Measurements from ENCODE around the gene SRSF11. TPM values are rescaled to one million over a fixed set of nuclear protein-coding genes. Genes with fewer than 3 reads are reported as not detected.

Gene SRSF11
- total RNA-seq, 4 donors from 2014 or later, result 42.4 to 135 (median 52.2) TPM

- Histone ChIP-seq H3K36me3 (peaks cover 0 to 14% of the 10 kb centered on the region in 2 donors), H3K4me3 (no peak overlapping the region), H3K27ac (no peak overlapping the region)
Observed at GRCh38 chr1:70286453-70286852, 65.3 kb downstream of the SRSF11 start.

GRCh38 chr1:70288166-70288565, 67.0 kb downstream of the SRSF11 start:
- DNase-seq (no peak), ATAC-seq (no peak)
- H3K27me3 ChIP-seq, result no peaks in the 10 kb centered on the region
- no peaks in the 10 kb centered on the region for H3K9me3 ChIP-seq
- intact Hi-C loops (cut with DNase I; ENCODE audit: low total_unique reads), result no loop called here
- H3K27ac ChIP-seq, result no peak overlapping the region
- H3K4me1 ChIP-seq, result no peaks in the 10 kb centered on the region
- no peak for TF ChIP-seq POLR2A (IDR thresholded peaks at IDR 0.05)
- TF ChIP-seq CTCF (IDR thresholded peaks at IDR 0.05 in 4 of 5, conservative IDR thresholded peaks at IDR 0.05 in 1 of 5), result no peak
- in situ Hi-C loops (cut with MboI; ENCODE audit: low sequenced_read_pairs in 4 of 4), result no loop called here
- no peak overlapping the region for H3K4me3 ChIP-seq
- peaks cover 0 to 16% of the 10 kb centered on the region in 2 donors for H3K36me3 ChIP-seq

More at GRCh38 chr1:70286453-70286852, 65.3 kb downstream of the SRSF11 start:
- TF ChIP-seq CTCF (IDR thresholded peaks at IDR 0.05 in 4 of 5, conservative IDR thresholded peaks at IDR 0.05 in 1 of 5) (no peak), POLR2A (IDR thresholded peaks at IDR 0.05) (no peak)
- Histone ChIP-seq H3K4me1 (no peaks in the 10 kb centered on the region), H3K27me3 (no peaks in the 10 kb centered on the region), H3K9me3 (no peaks in the 10 kb centered on the region)
- no peak for DNase-seq
- intact Hi-C loops (cut with DNase I; ENCODE audit: low total_unique reads), result no loop called here
- no peak for ATAC-seq
- in situ Hi-C loops (cut with MboI; ENCODE audit: low sequenced_read_pairs in 4 of 4), result no loop called here

GRCh38 chr1:70290218-70290617, 69.0 kb downstream of the SRSF11 start:
- Histone ChIP-seq H3K9me3 (no peaks in the 10 kb centered on the region), H3K4me1 (no peaks in the 10 kb centered on the region), H3K27ac (no peak overlapping the region), H3K4me3 (no peak overlapping the region), H3K36me3 (peaks cover 0 to 25% of the 10 kb centered on the region in 2 donors), H3K27me3 (no peaks in the 10 kb centered on the region)
- ATAC-seq (no peak), DNase-seq (no peak)
- no peak for TF ChIP-seq POLR2A (IDR thresholded peaks at IDR 0.05)
- no peak for TF ChIP-seq CTCF (IDR thresholded peaks at IDR 0.05 in 4 of 5, conservative IDR thresholded peaks at IDR 0.05 in 1 of 5)
- intact Hi-C loops (cut with DNase I; ENCODE audit: low total_unique reads) (no loop called here), in situ Hi-C loops (cut with MboI; ENCODE audit: low sequenced_read_pairs in 4 of 4) (no loop called here)

- Histone ChIP-seq H3K9me3 (no peaks in the 10 kb centered on the region), H3K4me1 (no peaks in the 10 kb centered on the region), H3K27me3 (no peaks in the 10 kb centered on the region), H3K4me3 (no peak overlapping the region), H3K27ac (no peak overlapping the region), H3K36me3 (peaks cover 0 to 36% of the 10 kb centered on the region in 2 donors)
- ATAC-seq, result no peak
- DNase-seq, result no peak
- in situ Hi-C loops (cut with MboI; ENCODE audit: low sequenced_read_pairs in 4 of 4), result no loop called here
- intact Hi-C loops (cut with DNase I; ENCODE audit: low total_unique reads), result no loop called here
- TF ChIP-seq POLR2A (IDR thresholded peaks at IDR 0.05) (no peak), CTCF (IDR thresholded peaks at IDR 0.05 in 4 of 5, conservative IDR thresholded peaks at IDR 0.05 in 1 of 5) (no peak)
Observed at GRCh38 chr1:70293186-70293843, 72.1 kb downstream of the SRSF11 start.

- peaks cover 0 to 45% of the 10 kb centered on the region in 2 donors for H3K36me3 ChIP-seq
- no peak overlapping the region for H3K27ac ChIP-seq
- H3K4me1 ChIP-seq, result no peaks in the 10 kb centered on the region
- in situ Hi-C loops (cut with MboI; ENCODE audit: low sequenced_read_pairs in 4 of 4) (no loop called here), intact Hi-C loops (cut with DNase I; ENCODE audit: low total_unique reads) (no loop called here)
- ATAC-seq, result no peak
- H3K4me3 ChIP-seq, result no peak overlapping the region
- DNase-seq, result no peak
- H3K27me3 ChIP-seq, result no peaks in the 10 kb centered on the region
- TF ChIP-seq CTCF (IDR thresholded peaks at IDR 0.05 in 4 of 5, conservative IDR thresholded peaks at IDR 0.05 in 1 of 5) (no peak), POLR2A (IDR thresholded peaks at IDR 0.05) (no peak)
- H3K9me3 ChIP-seq, result no peaks in the 10 kb centered on the region
Observed at GRCh38 chr1:70295749-70296148, 74.6 kb downstream of the SRSF11 start.
